HG03064 (cell line): ENCODE data around the gene GDAP1L1.

Source experiments
- ATAC-seq: cut with Tn5 transposase; IDR thresholded peaks from one replicate; pipeline ENCODE4 v1.9.1; 2021; ENCODE audit warnings: low read depth; ENCODE audit not compliant: unreplicated experiment

GDAP1L1 gene

GRCh38 chr20:44251284-44251683, 4.2 kb downstream of the GDAP1L1 start:
- no peak for ATAC-seq

GRCh38 chr20:44253528-44253927, 6.4 kb downstream of the GDAP1L1 start:
- ATAC-seq: no peak

GRCh38 chr20:44254073-44254472, 7.0 kb downstream of the GDAP1L1 start:
- no peak for ATAC-seq

GRCh38 chr20:44255942-44256341, 8.8 kb downstream of the GDAP1L1 start:
- no peak for ATAC-seq

- ATAC-seq: no peak
Measured at GRCh38 chr20:44256961-44257360, 9.9 kb downstream of the GDAP1L1 start.

- ATAC-seq: no peak
Measured at GRCh38 chr20:44258226-44258890, 11.2 kb downstream of the GDAP1L1 start.

- ATAC-seq: no peak
Measured at GRCh38 chr20:44264287-44264686, 17.2 kb downstream of the GDAP1L1 start.

- no peak for ATAC-seq
Measured at GRCh38 chr20:44268802-44269201, 21.7 kb downstream of the GDAP1L1 start.

GRCh38 chr20:44271915-44272663, 25.0 kb downstream of the GDAP1L1 start:
- ATAC-seq: no peak

- no peak for ATAC-seq
Measured at GRCh38 chr20:44273231-44274215, 26.4 kb downstream of the GDAP1L1 start.

GRCh38 chr20:44274303-44275017, 27.4 kb downstream of the GDAP1L1 start:
- ATAC-seq: no peak

- no peak for ATAC-seq
Measured at GRCh38 chr20:44279228-44279627, 32.1 kb downstream of the GDAP1L1 start.

GRCh38 chr20:44280387-44280786, 33.3 kb downstream of the GDAP1L1 start:
- ATAC-seq: no peak

- ATAC-seq: no peak
Measured at GRCh38 chr20:44282192-44282591, 35.1 kb downstream of the GDAP1L1 start.

- no peak for ATAC-seq
Measured at GRCh38 chr20:44284032-44284431, 36.9 kb downstream of the GDAP1L1 start.

GRCh38 chr20:44287272-44288097, 40.4 kb downstream of the GDAP1L1 start:
- no peak for ATAC-seq

GRCh38 chr20:44288252-44288651, 41.1 kb downstream of the GDAP1L1 start:
- ATAC-seq: no peak

- ATAC-seq: no peak
Measured at GRCh38 chr20:44291754-44292153, 44.6 kb downstream of the GDAP1L1 start.

- no peak for ATAC-seq
Measured at GRCh38 chr20:44296011-44296410, 48.9 kb downstream of the GDAP1L1 start.

GRCh38 chr20:44297721-44298120, 50.6 kb downstream of the GDAP1L1 start:
- no peak for ATAC-seq
